HUES64 (cell line): Measurements from ENCODE around the gene IL3.

Experiments
- H3K27ac ChIP-seq: 2 replicates; pipeline ENCODE4 v1.7.0; 2013; ENCODE audit warnings: low read depth, low read length, inconsistent platforms
- H3K27me3 ChIP-seq: 2 replicates; pipeline ENCODE4 v1.6.1; 2013; ENCODE audit warnings: mild to moderate bottlenecking, low read length; ENCODE audit not compliant: insufficient read depth
- H3K36me3 ChIP-seq: 2 replicates; pipeline ENCODE4 v1.6.1; 2013; ENCODE audit warnings: mild to moderate bottlenecking, low read length; ENCODE audit not compliant: insufficient read depth
- H3K4me1 ChIP-seq: 2 replicates; pipeline ENCODE4 v1.6.1; 2013; ENCODE audit warnings: mild to moderate bottlenecking, low read length, moderate library complexity; ENCODE audit not compliant: insufficient read depth
- H3K4me3 ChIP-seq: 2 replicates; pipeline ENCODE4 v1.5.1; 2013; ENCODE audit warnings: mild to moderate bottlenecking, low read length, moderate library complexity
- H3K9ac ChIP-seq: 2 replicates; pipeline ENCODE4 v1.6.1; 2013; ENCODE audit warnings: mild to moderate bottlenecking, low read depth, low read length
- H3K9me3 ChIP-seq: 2 replicates; pipeline ENCODE4 v1.6.1; 2013; ENCODE audit warnings: low read depth, low read length; ENCODE audit not compliant: insufficient read depth
- WGBS: fragments of 150-250, 120-280 bp; methylation state at CpG from one replicate; pipeline ENCODE4 v1.1.7; 2013; ENCODE audit warnings: missing lambda C conversion rate; 5-methylcytosine and 5-hydroxymethylcytosine counted together

IL3 gene

DNA sequence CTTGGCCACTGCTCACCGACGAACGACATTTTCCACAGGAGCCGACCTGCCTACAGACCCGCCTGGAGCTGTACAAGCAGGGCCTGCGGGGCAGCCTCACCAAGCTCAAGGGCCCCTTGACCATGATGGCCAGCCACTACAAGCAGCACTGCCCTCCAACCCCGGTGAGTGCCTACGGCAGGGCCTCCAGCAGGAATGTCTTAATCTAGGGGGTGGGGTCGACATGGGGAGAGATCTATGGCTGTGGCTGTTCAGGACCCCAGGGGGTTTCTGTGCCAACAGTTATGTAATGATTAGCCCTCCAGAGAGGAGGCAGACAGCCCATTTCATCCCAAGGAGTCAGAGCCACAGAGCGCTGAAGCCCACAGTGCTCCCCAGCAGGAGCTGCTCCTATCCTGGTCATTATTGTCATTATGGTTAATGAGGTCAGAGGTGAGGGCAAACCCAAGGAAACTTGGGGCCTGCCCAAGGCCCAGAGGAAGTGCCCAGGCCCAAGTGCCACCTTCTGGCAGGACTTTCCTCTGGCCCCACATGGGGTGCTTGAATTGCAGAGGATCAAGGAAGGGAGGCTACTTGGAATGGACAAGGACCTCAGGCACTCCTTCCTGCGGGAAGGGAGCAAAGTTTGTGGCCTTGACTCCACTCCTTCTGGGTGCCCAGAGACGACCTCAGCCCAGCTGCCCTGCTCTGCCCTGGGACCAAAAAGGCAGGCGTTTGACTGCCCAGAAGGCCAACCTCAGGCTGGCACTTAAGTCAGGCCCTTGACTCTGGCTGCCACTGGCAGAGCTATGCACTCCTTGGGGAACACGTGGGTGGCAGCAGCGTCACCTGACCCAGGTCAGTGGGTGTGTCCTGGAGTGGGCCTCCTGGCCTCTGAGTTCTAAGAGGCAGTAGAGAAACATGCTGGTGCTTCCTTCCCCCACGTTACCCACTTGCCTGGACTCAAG is 14.6 kb downstream of the IL3 start:
- no peak overlapping the region for H3K4me3 ChIP-seq
- H3K4me1 ChIP-seq = no peaks in the 10 kb centered on the region; the same call in 1 of the 2 replicates
- no peak overlapping the region for H3K9ac ChIP-seq
- H3K27ac ChIP-seq = no peak overlapping the region
- no peaks in the 10 kb centered on the region for H3K36me3 ChIP-seq
- no peaks in the 10 kb centered on the region for H3K27me3 ChIP-seq
- 84% methylated on average over 16 of the region's 16 CpGs for WGBS
- H3K9me3 ChIP-seq = no peaks in the 10 kb centered on the region

- Histone ChIP-seq H3K27ac (no peak overlapping the region), H3K9me3 (no peaks in the 10 kb centered on the region), H3K4me1 (no peaks in the 10 kb centered on the region; the same call in 1 of the 2 replicates), H3K27me3 (no peaks in the 10 kb centered on the region), H3K4me3 (no peak overlapping the region), H3K9ac (no peak overlapping the region), H3K36me3 (no peaks in the 10 kb centered on the region)
- 92% methylated on average over 2 of the region's 2 CpGs for WGBS
Measured at GRCh38 chr5:132075719-132076077, 15.2 kb downstream of the IL3 start.

DNA sequence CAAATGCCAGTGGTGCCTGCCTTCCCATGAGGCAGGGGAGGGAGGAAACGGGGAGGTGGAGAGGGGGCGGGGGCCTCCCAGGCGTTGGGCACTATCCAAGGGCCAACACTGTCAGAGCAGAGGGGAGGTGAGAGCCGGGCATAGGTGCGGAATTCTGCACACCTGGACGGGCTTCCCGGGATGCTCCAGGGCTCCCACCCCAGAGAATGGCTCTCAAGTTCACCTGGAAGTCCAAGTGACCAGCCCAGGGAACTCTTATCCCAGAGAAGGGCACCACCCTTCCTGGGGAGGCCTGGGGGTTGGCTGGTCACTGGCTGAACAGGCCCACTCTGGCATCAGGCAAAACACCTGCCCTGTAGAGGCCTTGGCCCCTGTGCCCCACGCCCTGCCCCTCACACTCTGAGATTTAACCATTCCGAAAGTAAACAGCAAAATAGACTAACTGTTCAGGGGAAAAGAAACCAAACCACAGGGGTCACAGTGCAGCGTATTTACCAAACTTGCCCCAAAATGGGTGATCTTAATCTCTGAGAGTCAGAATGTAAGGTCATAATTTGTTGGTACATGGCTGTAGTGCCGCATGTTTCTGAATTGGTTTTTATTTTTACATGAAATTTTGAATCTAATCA is 15.9 kb downstream of the IL3 start:
- Histone ChIP-seq H3K9ac (no peak overlapping the region), H3K36me3 (no peaks in the 10 kb centered on the region), H3K27ac (no peak overlapping the region), H3K4me3 (no peak overlapping the region), H3K9me3 (no peaks in the 10 kb centered on the region), H3K4me1 (no peaks in the 10 kb centered on the region; the same call in 1 of the 2 replicates), H3K27me3 (no peaks in the 10 kb centered on the region)
- WGBS = 94% methylated on average over 11 of the region's 11 CpGs

GRCh38 chr5:132076983-132077382 is 16.5 kb downstream of the IL3 start:
- Histone ChIP-seq H3K4me3 (no peak overlapping the region), H3K4me1 (no peaks in the 10 kb centered on the region; the same call in 1 of the 2 replicates), H3K27ac (no peak overlapping the region), H3K27me3 (no peaks in the 10 kb centered on the region), H3K9me3 (no peaks in the 10 kb centered on the region), H3K9ac (no peak overlapping the region), H3K36me3 (no peaks in the 10 kb centered on the region)
- 93% methylated on average over 8 of the region's 8 CpGs for WGBS

GRCh38 chr5:132079081-132079480 is 18.6 kb downstream of the IL3 start:
- H3K27me3 ChIP-seq = no peaks in the 10 kb centered on the region
- no peak overlapping the region for H3K27ac ChIP-seq
- WGBS = 88% methylated on average over 4 of the region's 4 CpGs
- H3K4me1 ChIP-seq = no peaks in the 10 kb centered on the region; the same call in 1 of the 2 replicates
- H3K9ac ChIP-seq = no peak overlapping the region
- no peaks in the 10 kb centered on the region for H3K9me3 ChIP-seq
- no peaks in the 10 kb centered on the region for H3K36me3 ChIP-seq
- H3K4me3 ChIP-seq = no peak overlapping the region

DNA sequence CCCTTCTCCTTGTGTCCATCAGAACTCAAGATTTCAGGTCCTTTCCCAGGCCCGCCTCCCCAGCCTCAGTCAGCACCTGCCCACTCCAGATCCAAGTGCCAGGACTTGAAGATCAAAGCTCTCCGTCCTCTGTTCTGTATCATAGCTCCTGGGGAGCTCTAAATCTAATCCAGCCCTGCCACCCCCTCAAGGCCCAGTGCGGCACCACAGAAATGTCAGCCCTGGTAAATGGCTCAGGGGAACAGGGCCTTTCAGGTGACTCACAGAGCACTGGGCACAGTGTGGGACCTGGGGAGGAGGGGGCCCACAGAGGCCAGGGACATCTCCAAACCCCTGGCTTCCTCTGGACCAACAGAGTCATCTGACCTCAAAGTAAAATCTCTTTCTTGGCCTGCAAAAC is 19.2 kb downstream of the IL3 start:
- WGBS = 77% methylated on average over 3 of the region's 3 CpGs
- H3K9ac ChIP-seq = no peak overlapping the region
- no peaks in the 10 kb centered on the region for H3K36me3 ChIP-seq
- no peak overlapping the region for H3K27ac ChIP-seq
- H3K4me1 ChIP-seq = no peaks in the 10 kb centered on the region; the same call in 1 of the 2 replicates
- no peaks in the 10 kb centered on the region for H3K9me3 ChIP-seq
- H3K4me3 ChIP-seq = no peak overlapping the region
- H3K27me3 ChIP-seq = no peaks in the 10 kb centered on the region

DNA sequence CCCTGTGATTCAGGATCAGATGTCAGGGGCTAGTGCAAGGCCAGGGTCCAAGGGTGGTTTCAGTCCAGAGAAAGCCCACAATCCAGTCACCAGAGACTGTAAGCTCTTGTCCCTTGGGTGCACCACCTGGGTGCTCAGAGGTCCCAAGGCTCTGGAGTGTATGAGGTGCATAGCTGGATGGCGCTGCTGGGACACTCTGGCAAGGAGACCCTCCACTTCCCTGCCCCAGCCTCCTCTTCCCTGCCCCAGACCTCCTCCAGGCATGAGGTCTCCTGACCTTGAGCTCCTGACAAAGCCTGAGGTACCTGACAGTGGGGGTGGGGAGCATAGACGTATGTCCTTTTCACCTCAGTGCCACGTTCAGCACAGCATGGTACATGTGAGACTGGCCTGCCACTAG is 20.1 kb downstream of the IL3 start:
- 93% methylated on average over 3 of the region's 3 CpGs for WGBS
- no peak overlapping the region for H3K27ac ChIP-seq
- no peaks in the 10 kb centered on the region for H3K27me3 ChIP-seq

DNA sequence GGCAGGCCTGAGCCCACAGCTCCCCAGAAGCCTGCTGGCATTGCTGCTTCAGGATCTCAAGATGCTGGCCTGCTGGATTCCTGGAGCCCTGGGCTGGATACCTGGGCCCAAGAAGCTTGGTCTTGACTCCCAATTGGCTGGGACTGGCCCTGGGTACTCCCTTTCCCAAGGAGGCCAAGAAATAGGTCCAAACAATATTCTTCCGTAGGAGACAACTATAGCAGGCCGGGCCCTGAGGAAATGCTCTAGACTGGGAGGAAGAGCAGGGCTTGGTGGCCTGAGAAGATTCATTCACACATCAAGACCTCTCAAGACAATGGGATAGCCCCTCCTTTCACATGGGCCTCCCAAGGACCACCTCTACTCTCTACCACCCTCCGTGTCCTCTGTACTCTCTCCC is 21.0 kb downstream of the IL3 start:
- Histone ChIP-seq H3K4me3 (no peak overlapping the region), H3K36me3 (no peaks in the 10 kb centered on the region), H3K27me3 (no peaks in the 10 kb centered on the region), H3K27ac (no peak overlapping the region), H3K4me1 (no peaks in the 10 kb centered on the region), H3K9ac (no peak overlapping the region), H3K9me3 (no peaks in the 10 kb centered on the region)
- 90% methylated on average over 3 of the region's 3 CpGs for WGBS

More for the DNA sequence above, 20.1 kb downstream of the IL3 start:
- no peak overlapping the region for H3K9ac ChIP-seq
- no peaks in the 10 kb centered on the region for H3K9me3 ChIP-seq
- H3K4me3 ChIP-seq = no peak overlapping the region
- H3K4me1 ChIP-seq = no peaks in the 10 kb centered on the region
- H3K36me3 ChIP-seq = no peaks in the 10 kb centered on the region

DNA sequence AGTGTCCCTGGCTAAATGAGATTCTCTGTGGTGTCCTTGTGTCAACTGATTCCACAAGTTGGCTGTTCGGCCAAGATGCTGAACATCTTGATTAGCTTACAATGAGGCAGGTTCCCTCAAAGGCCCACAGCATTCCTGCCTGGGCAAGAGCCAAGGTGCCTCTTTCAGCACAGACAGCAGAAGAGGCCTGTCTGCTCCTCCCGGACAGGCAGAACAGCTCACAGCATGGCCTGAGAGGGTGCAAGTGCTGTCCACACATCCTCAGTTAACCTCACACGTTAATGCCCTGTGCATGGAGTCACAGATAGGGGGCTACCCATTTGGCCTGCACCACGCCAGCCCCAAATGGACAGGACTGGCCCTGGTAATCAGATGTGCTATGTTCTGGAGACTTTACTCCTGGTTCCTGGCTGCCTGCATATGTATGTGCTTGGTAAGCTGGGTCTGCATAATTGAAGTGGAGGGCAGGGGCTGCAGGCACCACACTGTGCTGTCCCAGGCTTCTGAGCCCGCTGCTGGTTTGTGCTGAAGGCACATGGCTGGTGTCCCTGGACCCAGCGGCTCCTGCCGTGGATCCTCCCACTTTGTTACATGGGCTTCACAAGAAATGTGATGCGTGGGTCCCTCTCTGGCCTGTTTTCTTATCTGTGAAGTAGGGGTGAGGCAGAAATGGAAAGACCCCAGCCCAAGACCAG is 22.0 kb downstream of the IL3 start:
- Histone ChIP-seq H3K27ac (no peak overlapping the region), H3K9me3 (no peaks in the 10 kb centered on the region), H3K27me3 (no peaks in the 10 kb centered on the region), H3K4me1 (no peaks in the 10 kb centered on the region), H3K4me3 (no peak overlapping the region), H3K36me3 (no peaks in the 10 kb centered on the region), H3K9ac (no peak overlapping the region)
- WGBS = 90% methylated on average over 8 of the region's 8 CpGs

- Histone ChIP-seq H3K4me3 (no peak overlapping the region), H3K36me3 (no peaks in the 10 kb centered on the region), H3K27me3 (no peaks in the 10 kb centered on the region), H3K27ac (no peak overlapping the region), H3K4me1 (no peaks in the 10 kb centered on the region), H3K9me3 (no peaks in the 10 kb centered on the region), H3K9ac (no peak overlapping the region)
- 98% methylated on average over 2 of the region's 4 CpGs for WGBS
Measured at GRCh38 chr5:132083071-132083678, 22.7 kb downstream of the IL3 start.

DNA sequence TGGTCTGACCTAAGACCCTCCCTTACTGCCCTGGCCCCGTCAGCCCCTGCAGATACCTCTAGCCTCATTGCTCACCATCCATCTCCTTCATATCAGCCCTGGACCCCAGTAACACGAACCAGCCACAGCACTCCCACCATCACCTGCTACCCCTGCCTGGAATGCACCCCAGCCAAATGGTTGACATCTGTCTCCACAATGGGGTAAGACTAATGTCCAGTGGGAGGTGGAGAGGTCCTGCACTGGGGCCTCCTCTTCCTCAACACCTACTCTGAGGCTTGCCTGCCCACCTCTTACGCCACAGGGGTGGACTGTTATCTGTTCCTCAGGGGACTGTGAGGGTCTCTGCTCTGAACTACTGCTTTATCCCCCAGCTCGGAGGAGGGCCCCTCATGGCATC is 25.2 kb downstream of the IL3 start:
- WGBS = 89% methylated on average over 4 of the region's 4 CpGs
- no peaks in the 10 kb centered on the region for H3K4me1 ChIP-seq
- no peak overlapping the region for H3K4me3 ChIP-seq

More for the DNA sequence above, 25.2 kb downstream of the IL3 start:
- Histone ChIP-seq H3K27me3 (no peaks in the 10 kb centered on the region), H3K9ac (no peak overlapping the region), H3K36me3 (no peaks in the 10 kb centered on the region), H3K9me3 (no peaks in the 10 kb centered on the region), H3K27ac (no peak overlapping the region)
